ENCODE data around the gene CSNK2B.

Gene CSNK2B

DNA sequence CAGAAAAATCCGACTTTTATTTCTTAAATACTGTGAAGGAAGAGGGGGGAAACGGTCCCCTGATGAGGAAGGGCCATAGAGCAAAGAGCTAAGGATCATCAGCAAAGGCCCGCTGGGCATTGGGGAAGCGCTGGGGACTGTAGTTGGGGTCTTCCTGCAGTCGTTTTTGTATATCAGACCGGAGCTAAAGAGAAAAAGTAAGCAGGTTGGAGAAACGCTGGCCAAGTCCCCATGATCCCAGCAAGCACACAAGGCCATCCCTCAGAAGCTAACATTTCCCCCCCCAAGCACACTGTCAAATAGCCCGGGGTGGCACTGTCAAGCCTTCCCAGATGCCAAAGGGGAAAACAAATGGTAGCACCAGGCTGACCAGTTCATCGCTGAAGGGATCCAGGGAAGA, 26.8 kb upstream of the CSNK2B start:
- no peak for DNase-seq

DNA sequence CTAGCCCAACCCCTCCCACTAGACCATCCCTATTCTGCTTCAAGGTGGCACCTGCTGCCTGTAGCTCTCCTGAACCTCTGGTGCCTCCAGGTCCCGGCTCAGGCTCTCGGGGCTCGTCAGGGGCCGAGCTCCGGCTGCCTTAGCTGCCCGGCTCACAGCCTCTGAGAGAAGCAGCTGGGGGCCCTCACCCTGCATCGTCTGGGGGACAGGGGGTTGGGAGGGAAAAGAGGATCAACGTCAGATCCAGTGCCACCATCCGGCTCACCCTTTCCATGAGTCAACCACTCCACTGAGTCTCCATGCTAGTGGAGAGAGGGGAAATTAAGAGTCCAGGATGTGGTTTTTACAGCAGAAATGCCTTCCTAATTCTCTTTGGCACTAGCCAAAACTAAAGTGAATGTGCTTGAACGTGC, 26.4 kb upstream of the CSNK2B start:
- no peak for DNase-seq

- DNase-seq: no peak
Observed at GRCh38 chr6:31640612-31641011, 25.3 kb upstream of the CSNK2B start.

DNA sequence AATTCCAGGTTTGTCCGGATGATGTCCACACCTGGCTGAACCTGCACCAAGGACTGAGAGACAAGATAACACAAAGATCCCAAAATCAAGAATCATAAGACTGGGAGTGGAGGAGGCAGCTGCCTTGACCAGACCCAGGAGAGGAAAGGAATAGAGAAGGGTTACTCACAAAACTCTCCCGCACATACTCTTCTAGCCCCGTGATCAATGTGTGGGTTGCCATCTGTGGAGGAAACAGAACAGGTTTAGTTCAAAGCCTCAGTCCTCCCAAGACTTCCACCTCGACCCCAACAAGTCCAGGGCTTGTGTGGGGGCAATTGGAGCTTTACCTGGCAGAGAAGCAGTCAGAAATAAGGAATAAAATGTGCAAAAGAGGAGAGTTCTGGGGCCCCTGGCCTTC, 24.5 kb upstream of the CSNK2B start:
- DNase-seq: no peak

DNA sequence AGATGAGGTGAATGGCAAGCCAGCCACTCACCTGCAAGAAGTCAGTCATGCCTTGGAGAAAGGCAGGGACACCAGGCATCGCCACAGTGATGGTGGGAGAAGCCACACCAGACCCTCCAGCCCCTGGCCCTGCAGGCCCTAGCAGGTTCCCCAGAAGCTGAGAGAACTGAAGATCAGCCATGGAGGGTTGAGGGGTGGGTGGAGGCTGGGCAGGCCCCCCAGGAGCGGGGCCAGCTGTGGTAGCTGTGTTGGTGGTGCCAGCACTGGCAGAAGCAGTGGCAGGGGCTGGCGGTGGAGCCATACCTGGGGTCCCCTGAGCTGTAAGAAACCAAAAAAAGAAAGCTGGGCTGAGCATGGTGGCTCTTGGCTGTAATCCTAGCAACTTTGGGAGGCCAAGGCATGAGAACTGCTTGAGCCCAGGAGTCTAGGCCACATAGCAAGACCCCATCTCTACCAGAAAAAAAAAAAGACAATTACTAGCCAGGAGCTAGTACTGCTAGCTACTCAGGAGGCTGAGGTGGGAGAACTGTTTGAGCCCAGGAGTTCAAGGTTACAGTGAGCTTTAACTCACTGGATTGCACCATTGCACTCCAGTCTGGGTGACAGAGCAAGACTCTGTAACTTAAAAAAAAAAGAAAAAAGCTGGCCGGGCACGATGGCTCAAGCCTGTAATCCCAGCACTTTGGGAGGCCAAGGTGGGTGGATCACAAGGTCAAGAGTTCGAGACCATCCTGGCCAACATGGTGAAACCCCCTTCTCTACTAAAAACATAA, 22.9 kb upstream of the CSNK2B start:
- no peak for DNase-seq

DNA sequence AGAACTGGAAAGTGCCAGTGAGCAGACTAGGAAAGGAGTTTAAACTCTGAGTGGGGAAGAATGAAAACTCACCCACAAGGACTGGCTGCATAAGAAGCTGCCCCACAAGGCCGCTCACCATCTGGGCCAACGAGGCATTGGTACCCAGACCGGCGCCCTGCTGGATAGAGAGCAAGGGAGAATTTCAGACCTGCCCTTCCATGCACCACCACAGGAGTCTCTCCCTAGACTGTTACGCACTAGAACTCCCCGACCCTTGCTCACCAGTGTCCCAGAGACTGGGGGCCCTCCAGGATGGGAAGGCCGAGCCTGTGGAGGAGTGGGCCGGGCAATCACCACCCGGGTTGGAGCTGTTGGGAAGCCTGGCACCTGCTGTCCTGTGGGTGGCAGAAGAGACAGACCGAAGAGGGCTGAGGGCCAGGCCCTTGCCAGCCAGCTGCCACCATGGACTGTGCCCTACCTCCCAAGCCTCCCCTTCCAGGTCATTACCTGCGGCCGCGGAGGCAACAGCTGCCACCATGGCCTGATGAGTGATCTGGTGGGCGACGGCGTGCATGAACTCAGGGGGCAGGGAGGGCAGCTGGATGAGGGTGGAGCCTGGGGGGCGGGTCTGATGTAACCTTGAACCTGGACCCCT, 21.9 kb upstream of the CSNK2B start:
- DNase-seq: no peak

DNA sequence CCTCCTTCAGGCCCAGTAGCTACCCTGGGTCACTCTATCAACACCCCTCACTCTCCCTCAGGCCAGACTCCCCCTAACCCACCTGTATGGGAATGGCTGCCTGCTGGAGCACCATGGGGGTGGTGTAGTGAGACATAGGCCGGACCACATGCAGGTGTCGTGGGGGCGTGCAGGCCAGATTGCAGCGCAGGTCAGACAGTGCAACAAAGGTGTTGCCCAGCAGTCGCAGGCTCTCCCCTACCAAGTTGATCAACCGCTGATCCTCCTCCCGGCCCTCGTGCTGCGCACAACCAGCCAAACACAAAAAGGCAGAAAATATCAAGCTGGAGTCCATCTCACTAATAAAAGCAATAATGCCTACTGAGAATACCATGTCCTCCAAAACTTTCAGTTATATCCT, 20.6 kb upstream of the CSNK2B start:
- DNase-seq: no peak

DNA sequence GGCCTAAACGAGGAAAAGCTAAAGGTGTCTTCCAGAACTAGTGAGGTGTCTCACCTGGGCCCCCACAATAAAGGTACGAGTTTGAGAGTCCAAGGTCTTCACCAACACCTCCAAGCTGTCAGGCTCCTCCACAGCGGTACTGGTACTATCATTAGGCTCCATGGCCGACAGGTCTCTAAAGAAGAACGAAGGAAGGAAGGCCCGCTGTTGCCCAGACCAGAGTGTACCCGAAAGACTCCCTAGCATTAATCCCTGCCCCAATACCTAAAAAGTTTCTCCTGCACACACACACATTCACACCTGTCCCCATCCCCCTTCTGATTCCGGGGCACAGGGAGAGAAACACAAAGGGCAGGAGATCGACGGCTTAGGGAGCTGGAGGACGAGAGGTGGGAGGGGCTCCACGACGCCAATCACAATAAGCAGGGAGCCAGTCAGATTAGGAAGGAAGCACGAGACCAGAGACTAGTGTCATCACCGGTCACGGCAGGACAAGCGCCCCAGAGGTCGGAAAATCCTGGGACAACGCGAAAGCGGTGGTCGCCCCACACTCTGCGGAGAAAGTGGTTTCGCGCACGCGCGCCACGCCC, 14.2 kb upstream of the CSNK2B start:
- DNase-seq: no peak

DNA sequence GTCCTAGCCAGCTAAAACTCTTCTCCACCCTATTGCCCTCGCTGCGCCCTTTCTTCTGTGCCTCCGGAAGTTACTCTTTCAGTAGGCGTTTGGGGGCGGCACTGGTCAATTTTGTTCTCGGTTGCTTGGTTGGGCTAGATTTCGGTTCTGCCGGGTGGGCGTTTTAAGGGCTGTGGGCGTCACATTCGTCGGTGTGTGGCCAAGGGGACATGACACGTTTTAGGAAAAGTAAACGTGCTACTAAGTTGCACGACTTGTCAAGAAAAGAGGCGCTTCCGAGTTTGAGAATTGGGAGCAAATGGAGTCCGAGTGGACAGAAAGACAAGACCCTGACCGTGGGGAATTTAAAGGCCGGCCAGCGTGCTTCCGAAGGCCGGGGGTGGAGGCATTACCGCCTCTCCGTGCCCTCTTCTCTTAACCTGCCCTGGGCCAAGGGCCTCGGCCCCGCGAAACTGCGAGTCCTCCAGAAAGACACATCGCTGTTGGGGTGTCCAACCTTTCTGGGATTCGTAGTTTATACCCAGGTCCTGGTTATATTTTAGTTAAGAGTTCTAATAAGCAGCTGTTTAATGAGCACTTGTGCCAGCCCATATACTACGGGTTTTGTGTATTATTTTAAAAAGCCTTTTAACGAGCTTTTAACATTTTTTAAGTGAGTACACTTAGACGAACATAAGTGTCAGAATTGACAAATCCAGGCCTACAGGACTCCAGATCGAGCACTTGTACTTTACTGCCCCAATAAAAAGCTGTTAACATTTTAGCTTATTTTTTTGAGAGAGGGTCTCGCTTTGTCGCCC, 12.8 kb upstream of the CSNK2B start:
- no peak for DNase-seq

- no peak for DNase-seq
Observed at GRCh38 chr6:31654574-31655348, 11.1 kb upstream of the CSNK2B start.

DNA sequence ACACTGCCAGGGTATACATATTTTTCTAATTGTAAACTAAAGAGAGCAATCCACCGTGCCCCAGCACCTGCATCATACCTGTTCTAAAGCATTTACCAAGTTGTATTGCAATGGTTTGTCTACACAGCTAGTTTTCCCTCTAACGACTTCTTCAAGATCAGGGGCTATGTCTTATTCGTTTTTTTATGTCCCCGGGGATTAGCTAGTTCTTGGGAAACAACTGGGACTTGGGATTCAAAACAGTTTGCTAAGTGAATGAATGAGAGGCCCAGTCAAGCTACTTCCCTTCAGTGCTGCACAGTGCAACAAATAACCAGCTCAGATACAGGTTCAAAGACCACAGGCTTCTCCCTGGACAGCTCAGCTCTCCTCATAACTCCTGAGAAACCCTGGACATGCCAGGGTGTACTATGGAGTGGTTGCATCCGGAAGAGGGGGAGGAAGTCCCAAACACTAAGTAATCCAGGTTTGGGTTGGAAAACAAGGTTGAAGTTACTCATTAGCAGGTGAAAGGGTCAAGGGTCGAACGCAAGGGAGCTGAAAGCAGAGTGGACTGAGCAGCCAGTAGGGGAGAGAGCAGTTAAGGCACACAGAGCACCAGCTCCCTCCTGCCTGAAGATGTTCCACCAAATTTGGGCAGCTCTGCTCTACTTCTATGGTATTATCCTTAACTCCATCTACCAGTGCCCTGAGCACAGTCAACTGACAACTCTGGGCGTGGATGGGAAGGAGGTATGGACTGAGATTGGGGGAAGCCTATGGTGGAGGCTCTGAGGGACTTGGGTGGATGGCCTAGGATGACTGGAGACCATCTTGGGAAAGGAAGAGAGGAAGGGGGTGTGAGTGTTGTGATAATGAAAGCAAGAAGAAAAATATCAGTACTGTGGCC, 10.3 kb upstream of the CSNK2B start, which contains the start of gene APOM:
TSS of gene APOM (plus strand) at position 546 of the 889 bp plus-strand sequence. CDS start at position 619, 73 bp downstream.
- no peak for DNase-seq

- peak; percentile 29 for DNase-seq
Observed at GRCh38 chr6:31657406-31658157, 8.3 kb upstream of the CSNK2B start.

DNA sequence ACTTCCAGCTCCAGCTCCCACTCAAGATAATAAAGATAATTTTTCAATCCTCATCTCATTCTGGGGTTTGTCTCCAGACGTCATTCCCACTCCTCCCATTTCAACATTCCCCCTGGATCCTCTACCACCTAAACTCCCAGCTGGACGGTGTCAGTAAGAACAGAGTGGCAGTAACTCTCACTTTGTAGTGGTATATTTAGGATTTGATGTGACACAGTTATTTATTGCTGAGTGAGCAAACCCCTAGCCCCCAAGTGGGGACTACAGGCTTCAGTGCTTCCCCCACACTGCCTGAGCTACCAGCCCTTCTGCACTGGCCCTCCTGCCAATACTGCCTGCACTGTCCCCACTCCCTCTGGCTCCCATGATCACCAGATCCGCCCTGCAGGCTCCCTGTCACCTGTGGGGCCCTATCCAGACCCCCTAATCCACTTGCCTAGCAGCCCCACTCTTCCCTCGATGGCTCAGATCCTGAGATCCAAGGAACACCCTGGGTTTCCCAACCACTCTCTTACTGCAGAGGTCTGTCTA, 7.7 kb upstream of the CSNK2B start:
- no peak for DNase-seq

DNA sequence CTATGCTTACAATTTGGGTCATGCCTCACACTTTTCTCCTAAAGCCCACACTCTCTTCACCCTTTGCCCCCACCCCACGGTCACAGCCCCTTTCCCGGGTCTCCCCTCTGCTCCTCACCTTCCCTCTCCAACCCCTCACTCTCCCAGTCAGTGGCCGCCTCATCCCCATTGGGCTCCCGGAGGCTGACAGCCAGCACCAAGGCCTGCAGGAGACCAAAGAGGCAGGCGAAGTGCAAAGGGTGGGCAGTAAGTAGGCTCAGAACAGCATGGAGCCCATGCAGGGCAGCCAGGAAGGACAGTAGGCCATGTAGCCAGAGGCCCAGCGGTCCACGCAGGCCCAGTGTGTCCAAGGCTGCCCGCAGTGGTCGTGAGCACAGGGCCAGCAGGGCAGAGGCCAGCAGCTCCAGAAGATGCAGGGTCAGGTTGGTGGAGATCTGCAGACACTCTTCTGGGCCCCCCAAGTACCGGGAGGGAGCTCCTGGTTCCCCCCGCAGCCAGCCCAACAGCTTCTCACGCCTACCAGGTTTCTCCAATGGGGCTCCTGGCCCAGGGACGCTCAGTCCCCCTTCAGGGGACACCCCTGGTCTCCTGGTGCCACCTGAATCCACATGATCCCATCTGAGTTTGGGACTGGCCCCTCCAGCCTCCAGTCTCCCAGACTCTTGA, 6.8 kb upstream of the CSNK2B start:
- no peak for DNase-seq

DNA sequence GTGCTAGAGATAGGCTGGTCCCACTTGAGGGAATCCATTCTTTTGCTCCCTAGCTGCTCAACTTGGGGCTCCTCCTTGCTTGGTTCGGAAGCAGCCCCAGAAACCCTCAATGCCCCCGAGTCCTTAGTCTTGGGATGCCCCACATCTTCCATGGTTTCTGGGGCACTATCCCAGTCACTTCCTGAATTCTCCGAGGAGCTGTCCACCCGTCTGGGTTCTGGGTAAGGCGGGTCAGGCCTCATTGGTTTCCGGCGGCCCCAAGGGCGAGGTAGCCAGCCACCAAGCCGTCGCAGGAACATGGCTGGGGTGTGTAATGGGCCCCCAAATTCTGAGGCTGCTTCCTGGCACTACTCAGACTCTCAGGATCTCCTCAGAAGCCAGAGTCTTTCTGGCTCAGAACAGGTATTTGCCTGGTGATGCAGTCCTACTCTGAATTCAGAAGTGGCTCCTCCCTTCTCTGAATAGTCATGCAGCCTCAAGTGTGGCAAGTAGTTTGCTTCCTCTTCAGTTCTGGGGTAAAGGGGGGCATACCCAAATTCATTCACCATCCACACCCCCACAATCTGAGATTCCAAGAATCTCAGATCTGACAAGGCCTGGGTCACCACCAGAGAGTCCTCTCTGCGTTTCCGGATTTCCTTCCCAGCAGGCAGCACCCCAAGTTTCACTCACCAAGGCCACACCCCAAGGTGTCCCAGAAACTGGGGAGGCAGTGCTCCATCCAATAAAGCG, 6.1 kb upstream of the CSNK2B start:
- peak; percentile 34 for DNase-seq

GRCh38 chr6:31660381-31661261, 5.3 kb upstream of the CSNK2B start, which contains the start of gene C6orf47:
C6orf47 (minus strand) TSS chr6:31660778; CDS start chr6:31659947, 831 bp downstream.
- peak; percentile 88 for DNase-seq

- no peak for DNase-seq
Observed at GRCh38 chr6:31661262-31662123, 4.4 kb upstream of the CSNK2B start.
